Ishikawa (cell line): ENCODE measurements around the gene MAFB.

ENCODE experiments used
- CEBPB ChIP-seq: IDR thresholded peaks from 2 replicates; pipeline ENCODE4 v1.6.1; 2012
- CREB1 ChIP-seq: IDR thresholded peaks from 2 replicates; pipeline ENCODE4 v1.6.1; 2012; ENCODE audit warnings: low read depth
- EP300 ChIP-seq: IDR thresholded peaks from 2 replicates; pipeline ENCODE4 v1.6.1; 2012; ENCODE audit warnings: borderline replicate concordance
- FOXM1 ChIP-seq: IDR thresholded peaks from 2 replicates; pipeline ENCODE4 v1.6.1; 2012; ENCODE audit warnings: low read depth, borderline replicate concordance
- YY1 ChIP-seq: IDR thresholded peaks from 2 replicates; pipeline ENCODE4 v1.6.1; 2012; ENCODE audit warnings: low read depth
- TF ChIP-seq, protein P1 (sequence below): IDR thresholded peaks from 2 replicates; pipeline ENCODE4 v1.6.1; 2012; ENCODE audit warnings: low read depth, mild to moderate bottlenecking

DNA sequence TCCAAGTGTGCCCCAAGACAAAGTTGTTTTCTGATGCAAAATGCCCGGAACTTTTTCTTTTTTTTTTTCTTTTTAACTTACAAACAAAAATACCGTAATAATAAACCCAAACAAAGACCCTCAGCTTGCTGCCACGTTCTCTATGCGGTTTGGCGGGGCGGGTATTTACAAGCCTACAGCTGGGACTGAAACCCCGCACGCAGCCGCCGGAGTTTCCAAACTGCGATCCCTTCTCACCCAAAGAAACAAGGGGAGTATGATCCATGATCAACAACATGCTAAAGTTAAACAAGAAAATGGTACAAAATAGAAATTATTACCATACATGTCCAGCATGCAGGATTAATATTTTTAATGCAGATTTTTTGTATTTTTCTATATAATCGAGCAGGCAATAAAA lies 2.1 kb downstream of the MAFB start:
- TF ChIP-seq CEBPB (no peak), CREB1 (no peak), YY1 (no peak), FOXM1 (no peak), EP300 (no peak)
- TF ChIP-seq, protein P1, sequence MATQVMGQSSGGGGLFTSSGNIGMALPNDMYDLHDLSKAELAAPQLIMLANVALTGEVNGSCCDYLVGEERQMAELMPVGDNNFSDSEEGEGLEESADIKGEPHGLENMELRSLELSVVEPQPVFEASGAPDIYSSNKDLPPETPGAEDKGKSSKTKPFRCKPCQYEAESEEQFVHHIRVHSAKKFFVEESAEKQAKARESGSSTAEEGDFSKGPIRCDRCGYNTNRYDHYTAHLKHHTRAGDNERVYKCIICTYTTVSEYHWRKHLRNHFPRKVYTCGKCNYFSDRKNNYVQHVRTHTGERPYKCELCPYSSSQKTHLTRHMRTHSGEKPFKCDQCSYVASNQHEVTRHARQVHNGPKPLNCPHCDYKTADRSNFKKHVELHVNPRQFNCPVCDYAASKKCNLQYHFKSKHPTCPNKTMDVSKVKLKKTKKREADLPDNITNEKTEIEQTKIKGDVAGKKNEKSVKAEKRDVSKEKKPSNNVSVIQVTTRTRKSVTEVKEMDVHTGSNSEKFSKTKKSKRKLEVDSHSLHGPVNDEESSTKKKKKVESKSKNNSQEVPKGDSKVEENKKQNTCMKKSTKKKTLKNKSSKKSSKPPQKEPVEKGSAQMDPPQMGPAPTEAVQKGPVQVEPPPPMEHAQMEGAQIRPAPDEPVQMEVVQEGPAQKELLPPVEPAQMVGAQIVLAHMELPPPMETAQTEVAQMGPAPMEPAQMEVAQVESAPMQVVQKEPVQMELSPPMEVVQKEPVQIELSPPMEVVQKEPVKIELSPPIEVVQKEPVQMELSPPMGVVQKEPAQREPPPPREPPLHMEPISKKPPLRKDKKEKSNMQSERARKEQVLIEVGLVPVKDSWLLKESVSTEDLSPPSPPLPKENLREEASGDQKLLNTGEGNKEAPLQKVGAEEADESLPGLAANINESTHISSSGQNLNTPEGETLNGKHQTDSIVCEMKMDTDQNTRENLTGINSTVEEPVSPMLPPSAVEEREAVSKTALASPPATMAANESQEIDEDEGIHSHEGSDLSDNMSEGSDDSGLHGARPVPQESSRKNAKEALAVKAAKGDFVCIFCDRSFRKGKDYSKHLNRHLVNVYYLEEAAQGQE: no peak
